GM18868 (cell line): ENCODE results near the gene SIAH1.
"Not testable (repeated sequence)": the region's sequence is repeated elsewhere in the genome, so short reads cannot be mapped to it uniquely, and the experiment has no call there.

ENCODE experiments used
- ATAC-seq: cut with Tn5 transposase; IDR thresholded peaks from one replicate; pipeline ENCODE4 v1.9.1; 2021; ENCODE audit warnings: mild to moderate bottlenecking, moderate library complexity; ENCODE audit not compliant: unreplicated experiment

The SIAH1 gene

GRCh38 chr16:48367441-48368049 lies 17.7 kb downstream of the SIAH1 start:
- ATAC-seq = no peak

- peak; percentile 62 for ATAC-seq
These were observed 18.8 kb downstream of the SIAH1 start for GRCh38 chr16:48366165-48367093.

GRCh38 chr16:48365601-48366164 lies 19.5 kb downstream of the SIAH1 start:
- peak; percentile 90 for ATAC-seq

GRCh38 chr16:48365025-48365600 lies 20.1 kb downstream of the SIAH1 start:
- no peak for ATAC-seq

- ATAC-seq = no peak
These were observed 23.6 kb downstream of the SIAH1 start for GRCh38 chr16:48361540-48362144.

- ATAC-seq = no peak
These were observed 24.2 kb downstream of the SIAH1 start for GRCh38 chr16:48361012-48361411.

GRCh38 chr16:48359983-48360382 lies 25.2 kb downstream of the SIAH1 start:
- no peak for ATAC-seq

- no peak for ATAC-seq
These were observed 26.8 kb downstream of the SIAH1 start for GRCh38 chr16:48358419-48358818.

GRCh38 chr16:48356633-48357376 lies 28.4 kb downstream of the SIAH1 start:
- ATAC-seq = no peak

- no peak for ATAC-seq
These were observed 30.0 kb downstream of the SIAH1 start for GRCh38 chr16:48354877-48355855.

- ATAC-seq = not testable (repeated sequence)
These were observed 30.8 kb downstream of the SIAH1 start for GRCh38 chr16:48354385-48354784.

GRCh38 chr16:48353565-48354163 lies 31.5 kb downstream of the SIAH1 start:
- ATAC-seq = peak; percentile 85

- no peak for ATAC-seq
These were observed 32.4 kb downstream of the SIAH1 start for GRCh38 chr16:48352648-48353390.

GRCh38 chr16:48350736-48351135 lies 34.5 kb downstream of the SIAH1 start:
- no peak for ATAC-seq

- ATAC-seq = no peak
These were observed 37.2 kb downstream of the SIAH1 start for GRCh38 chr16:48347980-48348379.

- no peak for ATAC-seq
These were observed 37.9 kb downstream of the SIAH1 start for GRCh38 chr16:48347191-48347865.

- no peak for ATAC-seq
These were observed 42.6 kb downstream of the SIAH1 start for GRCh38 chr16:48342591-48342990.

GRCh38 chr16:48340054-48340453 lies 45.2 kb downstream of the SIAH1 start:
- no peak for ATAC-seq
